SK-N-SH (cell line): ENCODE measurements around the gene NPY2R. TPM values are rescaled to one million over a fixed set of nuclear protein-coding genes. Genes with fewer than 3 reads are reported as not detected.

Experiments used
- CTCF ChIA-PET: fragments of 300-600, 350-600 bp; formaldehyde crosslinking; extraction: SDS; loops from one replicate; lab custom pipeline; 2021; lab: Yijun Ruan, JAX
- POLR2A ChIA-PET: fragments of 350-600 bp; sonication (Branson Sonifier 250); formaldehyde crosslinking; extraction: SDS; loops from one replicate; lab custom pipeline; 2020; ENCODE audit warnings: antibody characterized with exemption, inconsistent platforms; lab: Yijun Ruan, JAX
- DNase-seq: peaks from one replicate; pipeline ENCODE4 v3.0.0; 2012
- H2AFZ ChIP-seq: fragments of 200-600 bp; sonication (generic); 2 replicates; pipeline ENCODE4 v1.8.1; 2016; ENCODE audit warnings: antibody characterized with exemption, mild to moderate bottlenecking, low read depth
- H3F3A ChIP-seq: fragments of 200-600 bp; sonication (generic); replicated peaks from 2 replicates; pipeline ENCODE3; 2016; ENCODE audit warnings: antibody characterized with exemption, mild to moderate bottlenecking; ENCODE audit not compliant: insufficient read depth
- H3K27ac ChIP-seq, 2 experiments: fragments of 200-500 bp in 1 of 2; fragments of 200-600 bp in 1 of 2; sonication (Bioruptor generic) in 1 of 2; sonication (generic), shearing (Covaris generic) in 1 of 2; 2 replicates each; pipeline versions ENCODE4 v1.5.1 to v1.6.1; 2014 to 2016; ENCODE audit warnings: low read depth in 2 of 2, inconsistent platforms in 1 of 2, low read length in 1 of 2, mild to moderate bottlenecking in 1 of 2, mixed read lengths in 1 of 2
- H3K27me3 ChIP-seq: fragments of 200-600 bp; sonication (generic), shearing (Covaris generic); 2 replicates; pipeline ENCODE4 v1.6.1; 2016; ENCODE audit warnings: mixed run types; ENCODE audit not compliant: insufficient read depth
- H3K36me3 ChIP-seq, 2 experiments: fragments of 200-500 bp in 1 of 2; fragments of 200-600 bp in 1 of 2; sonication (Bioruptor generic) in 1 of 2; sonication (generic) in 1 of 2; replicated peaks in 1 of 2; 2 replicates each; pipeline versions ENCODE3 to v1.5.1; 2014 to 2016; ENCODE audit warnings: low read length in 1 of 2, mild to moderate bottlenecking in 1 of 2; ENCODE audit not compliant: insufficient read depth in 2 of 2, control insufficient read depth in 1 of 2
- H3K4me1 ChIP-seq, 2 experiments: fragments of 200-500 bp in 1 of 2; fragments of 200-600 bp in 1 of 2; sonication (Bioruptor generic) in 1 of 2; sonication (generic), shearing (Covaris generic) in 1 of 2; 2 replicates each; pipeline versions ENCODE4 v1.5.1 to v1.6.1; 2014 to 2016; ENCODE audit warnings: low read depth in 1 of 2, low read length in 1 of 2, mixed run types in 1 of 2; ENCODE audit not compliant: insufficient read depth in 2 of 2, control insufficient read depth in 1 of 2
- H3K4me2 ChIP-seq: fragments of 200-600 bp; sonication (generic), shearing (Covaris generic); 2 replicates; pipeline ENCODE4 v1.6.1; 2017; ENCODE audit warnings: mixed run types
- H3K4me3 ChIP-seq, 2 experiments: fragments of 200-500 bp in 1 of 2; fragments of 200-600 bp in 1 of 2; sonication (Bioruptor generic) in 1 of 2; sonication (generic), shearing (Covaris generic) in 1 of 2; 2 replicates each; pipeline versions ENCODE4 v1.5.1 to v1.8.1; 2014 to 2016; ENCODE audit warnings: low read depth in 2 of 2, inconsistent platforms in 1 of 2, low read length in 1 of 2, mild to moderate bottlenecking in 1 of 2, mixed read lengths in 1 of 2, moderate library complexity in 1 of 2
- H3K79me2 ChIP-seq: fragments of 200-600 bp; sonication (generic); 2 replicates; pipeline ENCODE4 v1.8.1; 2017; ENCODE audit warnings: mild to moderate bottlenecking; ENCODE audit not compliant: insufficient read depth
- H3K9ac ChIP-seq: fragments of 200-600 bp; sonication (generic); 2 replicates; pipeline ENCODE4 v1.6.1; 2017; ENCODE audit warnings: mixed run types
- H3K9me2 ChIP-seq: fragments of 200-600 bp; sonication (generic); 2 replicates; pipeline ENCODE4 v1.6.1; 2017; ENCODE audit warnings: mixed run types
- H3K9me3 ChIP-seq: fragments of 200-600 bp; sonication (generic); 2 replicates; pipeline ENCODE4 v1.6.1; 2017; ENCODE audit warnings: mixed run types, mild to moderate bottlenecking, moderate library complexity
- H4K20me1 ChIP-seq: fragments of 200-600 bp; sonication (generic); 2 replicates; pipeline ENCODE4 v1.6.1; 2017; ENCODE audit warnings: mild to moderate bottlenecking, mixed run types; ENCODE audit not compliant: insufficient read depth
- EP300 ChIP-seq, 2 experiments: IDR thresholded peaks; 2 replicates each; pipeline versions ENCODE4 v1.4.0 to v1.6.1; 2012; ENCODE audit warnings: borderline replicate concordance in 1 of 2, low read depth in 1 of 2, low read length in 1 of 2
- FOSL2 ChIP-seq: IDR thresholded peaks from 2 replicates; pipeline ENCODE4 v1.4.0; 2012; ENCODE audit warnings: low read depth, mild to moderate bottlenecking, moderate library complexity, borderline replicate concordance
- FOXM1 ChIP-seq: IDR thresholded peaks from 2 replicates; pipeline ENCODE4 v1.4.0; 2012; ENCODE audit warnings: low read depth, mild to moderate bottlenecking
- GATA2 ChIP-seq: sonication (generic); formaldehyde crosslinking; IDR thresholded peaks from 2 replicates; pipeline ENCODE4 v1.5.0; 2020; ENCODE audit warnings: mild to moderate bottlenecking, missing genetic modification reagents
- IRF3 ChIP-seq: fragments of 150-350 bp; IDR thresholded peaks from 2 replicates; pipeline ENCODE4 v1.6.1; 2016; ENCODE audit warnings: mild to moderate bottlenecking, low read depth, low read length
- MAX ChIP-seq: IDR thresholded peaks from 2 replicates; pipeline ENCODE4 v1.4.0; 2012; ENCODE audit warnings: low read depth
- MEF2A ChIP-seq: IDR thresholded peaks from 2 replicates; pipeline ENCODE4 v1.4.0; 2012; ENCODE audit warnings: low read depth, borderline replicate concordance
- MXI1 ChIP-seq: IDR thresholded peaks from 2 replicates; pipeline ENCODE4 v1.6.1; 2012; ENCODE audit warnings: mild to moderate bottlenecking, low read depth, low read length, improper control_type of control experiment
- NFIC ChIP-seq: IDR thresholded peaks from 2 replicates; pipeline ENCODE4 v1.4.0; 2012; ENCODE audit warnings: borderline replicate concordance
- PBX3 ChIP-seq: IDR thresholded peaks from 2 replicates; pipeline ENCODE4; 2012
- RCOR1 ChIP-seq: fragments of 150-350 bp; IDR thresholded peaks from 2 replicates; pipeline ENCODE4 v1.6.1; 2017; ENCODE audit warnings: antibody characterized with exemption, low read length
- RFX5 ChIP-seq: IDR thresholded peaks from 2 replicates; pipeline ENCODE4 v1.6.1; 2012; ENCODE audit warnings: mild to moderate bottlenecking, improper control_type of control experiment, low read length
- SIN3A ChIP-seq: IDR thresholded peaks from 2 replicates; pipeline ENCODE4 v1.6.1; 2012; ENCODE audit warnings: low read depth, mild to moderate bottlenecking, low read length, moderate library complexity, borderline replicate concordance
- TAF1 ChIP-seq: IDR thresholded peaks from 2 replicates; pipeline ENCODE4 v1.6.1; 2012; ENCODE audit warnings: low read depth, mild to moderate bottlenecking, low read length, moderate library complexity, borderline replicate concordance
- TCF12 ChIP-seq: IDR thresholded peaks from 2 replicates; pipeline ENCODE4 v1.4.0; 2012
- USF1 ChIP-seq: IDR thresholded peaks from 2 replicates; pipeline ENCODE4 v1.4.0; 2012; ENCODE audit warnings: low read depth, borderline replicate concordance
- ZBTB33 ChIP-seq: IDR thresholded peaks from 2 replicates; pipeline ENCODE4 v1.4.0; 2012; ENCODE audit warnings: low read depth, borderline replicate concordance
- WGBS: methylation state at CpG from one replicate; pipeline ENCODE4 v1.1.6; 2017; ENCODE audit warnings: low lambda C conversion rate; 5-methylcytosine and 5-hydroxymethylcytosine counted together
- polyA plus RNA-seq, 3 experiments: library from polyadenylated mRNA; depleted of rRNA; stranded (reverse); fragments of >200 nt; gene quantifications; 2 replicates each; pipeline ENCODE4 v1.2.3, GENCODE V29; 2012

The NPY2R gene
- polyA plus RNA-seq, 1 of the 3 experiments (the other 2 are of a cell fraction): not detected

- TF ChIP-seq MEF2A: no peak
- no peak overlapping the region for H3K4me2 ChIP-seq
- H3K27me3 ChIP-seq: no peaks in the 10 kb centered on the region
- H4K20me1 ChIP-seq: no peaks in the 10 kb centered on the region
- no peaks in the 10 kb centered on the region for H3K9me3 ChIP-seq
- ChIA-PET POLR2A (no interaction called here), CTCF (interaction anchor here (0.6 kb wide), 1 partner anchor 32 kb away, joined by 3 read pairs; no protein-coding TSS in a partner anchor)
- no peaks in the 10 kb centered on the region for H3F3A ChIP-seq
- no peak overlapping the region for H3K27ac ChIP-seq
- H3K36me3 ChIP-seq: no peaks in the 10 kb centered on the region
- H2AFZ ChIP-seq: no peak overlapping the region
- no peaks in the 10 kb centered on the region; a peak in 2 of 4 replicates for H3K4me1 ChIP-seq
- no peak overlapping the region for H3K9ac ChIP-seq
- no peaks in the 10 kb centered on the region for H3K9me2 ChIP-seq
- no peaks in the 10 kb centered on the region for H3K79me2 ChIP-seq
- no peak overlapping the region for H3K4me3 ChIP-seq
- no peak for DNase-seq
These were observed 24.0 kb downstream of the NPY2R start for GRCh38 chr4:155232432-155232831.

- ChIA-PET POLR2A (no interaction called here), CTCF (no interaction called here)
- Histone ChIP-seq H3K36me3 (no peaks in the 10 kb centered on the region), H3K27ac (no peak overlapping the region), H3K4me3 (no peak overlapping the region), H3F3A (no peaks in the 10 kb centered on the region), H3K4me2 (no peak overlapping the region), H4K20me1 (no peaks in the 10 kb centered on the region), H3K9me2 (no peaks in the 10 kb centered on the region), H3K27me3 (no peaks in the 10 kb centered on the region), H3K9ac (no peak overlapping the region), H3K79me2 (no peaks in the 10 kb centered on the region), H3K4me1 (peaks cover 0 to 2% of the 10 kb centered on the region in 2 experiments; a peak in 2 of 4 replicates), H3K9me3 (no peaks in the 10 kb centered on the region), H2AFZ (no peak overlapping the region)
- 41% methylated on average over 1 of the region's 1 CpG for WGBS
- TF ChIP-seq MAX: no peak
- TF ChIP-seq EP300 (IDR thresholded peaks at IDR 0.05; ENCODE audit: borderline replicate concordance in 1 of 2, low read depth in 1 of 2, low read length in 1 of 2): no peak
- TF ChIP-seq IRF3: no peak
- no peak for TF ChIP-seq PBX3
- no peak for TF ChIP-seq MXI1
- no peak for TF ChIP-seq TAF1
- no peak for TF ChIP-seq SIN3A
- TF ChIP-seq TCF12: no peak
- no peak for DNase-seq
These were observed 25.8 kb downstream of the NPY2R start for GRCh38 chr4:155234206-155234605.

GRCh38 chr4:155237567-155237966, 29.1 kb downstream of the NPY2R start:
- no peaks in the 10 kb centered on the region for H3K9me3 ChIP-seq
- ChIA-PET POLR2A (no interaction called here), CTCF (no interaction called here)
- H3K79me2 ChIP-seq: no peaks in the 10 kb centered on the region
- H3K4me1 ChIP-seq: peaks cover 0 to 2% of the 10 kb centered on the region in 2 experiments; a peak in 2 of 4 replicates
- H3K4me2 ChIP-seq: no peak overlapping the region
- H3K27ac ChIP-seq: peak overlapping the region in 1 of 2 experiments; percentile 68; a peak in 2 of 4 replicates
- no peak overlapping the region for H3K9ac ChIP-seq
- WGBS: 2% methylated on average over 1 of the region's 1 CpG
- peak; percentile 8 for DNase-seq
- H2AFZ ChIP-seq: no peak overlapping the region
- H3K9me2 ChIP-seq: no peaks in the 10 kb centered on the region
- H3F3A ChIP-seq: no peaks in the 10 kb centered on the region
- H3K27me3 ChIP-seq: no peaks in the 10 kb centered on the region
- TF ChIP-seq ZBTB33 (no peak), EP300 (IDR thresholded peaks at IDR 0.05; ENCODE audit: borderline replicate concordance in 1 of 2, low read depth in 1 of 2, low read length in 1 of 2) (peak in 1 of 2 experiments; percentile 67; a peak in 2 of 4 replicates), MAX (no peak), NFIC (no peak), FOSL2 (no peak), RCOR1 (peak; percentile 36; the same call in 1 of the 2 replicates), GATA2 (CRISPR knock-in tag) (peak; percentile 33; the same call in 1 of the 2 replicates), SIN3A (no peak), RFX5 (no peak), USF1 (no peak), FOXM1 (no peak)
- no peak overlapping the region for H3K4me3 ChIP-seq
- no peaks in the 10 kb centered on the region for H3K36me3 ChIP-seq
- H4K20me1 ChIP-seq: no peaks in the 10 kb centered on the region
